K562 (cell line): ENCODE data around the gene SFTPA2.
"Not testable (repeated sequence)": the region's sequence is repeated elsewhere in the genome, so short reads cannot be mapped to it uniquely, and the experiment has no call there.

ENCODE experiments used
- ATF2 ChIP-seq: sonication (generic); formaldehyde crosslinking; IDR thresholded peaks from 2 replicates; pipeline ENCODE4 v1.8.1; 2022; ENCODE audit warnings: missing genetic modification reagents
- CBX3 ChIP-seq, 2 experiments: IDR thresholded peaks; 1 replicate in 1 of 2; 2 replicates in 1 of 2; pipeline ENCODE4 v1.6.1; 2012; ENCODE audit warnings: inconsistent platforms in 2 of 2, low read length in 2 of 2, borderline replicate concordance in 1 of 2, control low read depth in 1 of 2
- HMG20A ChIP-seq: fragments of 450-650 bp; formaldehyde crosslinking; conservative IDR thresholded peaks from 2 replicates; pipeline ENCODE4 v1.4.0; 2020; ENCODE audit warnings: mild to moderate bottlenecking, mixed read lengths
- MXD1 ChIP-seq: fragments of 250-450 bp; sonication (Bioruptor Pico); IDR thresholded peaks from 2 replicates; pipeline ENCODE4 v1.8.0; 2021; ENCODE audit warnings: borderline replicate concordance, mild to moderate bottlenecking, moderate library complexity; ENCODE audit not compliant: poor library complexity, severe bottlenecking
- POLR2A ChIP-seq: fragments of 450-650 bp; conservative IDR thresholded peaks from 2 replicates; pipeline ENCODE4 v1.6.1; 2016
- RFX5 ChIP-seq: IDR thresholded peaks from 2 replicates; pipeline ENCODE4 v1.6.1; 2011; ENCODE audit warnings: low read depth, mild to moderate bottlenecking, improper control_type of control experiment, low read length
- SPI1 ChIP-seq: IDR thresholded peaks from 2 replicates; pipeline ENCODE4 v1.6.1; 2011; ENCODE audit warnings: low read depth, low read length, control low read depth, borderline replicate concordance
- YBX1 ChIP-seq: fragments of 450-650 bp; IDR thresholded peaks from 2 replicates; pipeline ENCODE4 v1.7.1; 2016; ENCODE audit warnings: mild to moderate bottlenecking
- ZNF324 ChIP-seq: fragments of 250-450 bp; sonication (Bioruptor Pico); IDR thresholded peaks from 2 replicates; pipeline ENCODE4 v1.4.0; 2020; ENCODE audit warnings: mild to moderate bottlenecking
- ZNF589 ChIP-seq: fragments of 200-800 bp; sonication (Bioruptor generic); IDR thresholded peaks from 2 replicates; pipeline ENCODE4 v1.6.1; 2016; ENCODE audit warnings: low read depth, missing genetic modification characterization, missing compliant biosample characterization

- TF ChIP-seq ATF2 (CRISPR knock-in tag); POLR2A; HMG20A (CRISPR knock-in tag); ZNF589 (CRISPR knock-in tag); ZNF324 (CRISPR knock-in tag); CBX3 (IDR thresholded peaks at IDR 0.05; ENCODE audit: borderline replicate concordance in 1 of 2, low read length in 2 of 2); YBX1; MXD1 (CRISPR knock-in tag); RFX5; SPI1: not testable (repeated sequence)
These were observed 10.4 kb upstream of the SFTPA2 start for GRCh38 chr10:79570624-79571023.
